HG02852 (cell line): Measurements from ENCODE around the gene DLL3.
A peak's percentile ranks its signal among the peaks of the same experiment; 100 is the strongest.
"Not testable (repeated sequence)": the region's sequence is repeated elsewhere in the genome, so short reads cannot be mapped to it uniquely, and the experiment has no call there.

Source experiments
- ATAC-seq: cut with Tn5 transposase; IDR thresholded peaks from one replicate; pipeline ENCODE4 v1.9.1; 2021; ENCODE audit warnings: mild to moderate bottlenecking, moderate library complexity; ENCODE audit not compliant: unreplicated experiment

DLL3 gene

GRCh38 chr19:39498798-39499642 lies at the start of gene DLL3:
Gene DLL3 (plus strand): TSS chr19:39498947. CDS start chr19:39498975, 28 bp downstream.
- ATAC-seq, result no peak

- no peak for ATAC-seq
These were observed 49.5 kb upstream of the DLL3 start for GRCh38 chr19:39449116-39449797.

GRCh38 chr19:39451257-39451656 lies 47.5 kb upstream of the DLL3 start:
- ATAC-seq, result not testable (repeated sequence)

GRCh38 chr19:39463403-39463802 lies 35.3 kb upstream of the DLL3 start:
- ATAC-seq, result no peak

GRCh38 chr19:39465956-39466747 lies 32.6 kb upstream of the DLL3 start:
- ATAC-seq, result no peak

- ATAC-seq, result no peak
These were observed 30.8 kb upstream of the DLL3 start for GRCh38 chr19:39467941-39468340.

GRCh38 chr19:39469036-39469435 lies 29.7 kb upstream of the DLL3 start:
- no peak for ATAC-seq

GRCh38 chr19:39469567-39469966 lies 29.2 kb upstream of the DLL3 start:
- ATAC-seq, result no peak

- ATAC-seq, result no peak
These were observed 27.9 kb upstream of the DLL3 start for GRCh38 chr19:39470724-39471339.

- no peak for ATAC-seq
These were observed 26.8 kb upstream of the DLL3 start for GRCh38 chr19:39471756-39472536.

GRCh38 chr19:39472746-39473442 lies 25.9 kb upstream of the DLL3 start:
- ATAC-seq, result no peak

GRCh38 chr19:39473443-39473960 lies 25.2 kb upstream of the DLL3 start:
- ATAC-seq, result no peak

GRCh38 chr19:39474139-39474620 lies 24.6 kb upstream of the DLL3 start:
- no peak for ATAC-seq

GRCh38 chr19:39475748-39476147 lies 23.0 kb upstream of the DLL3 start:
- ATAC-seq, result no peak

GRCh38 chr19:39479319-39479801 lies 19.4 kb upstream of the DLL3 start:
- not testable (repeated sequence) for ATAC-seq

GRCh38 chr19:39479916-39480315 lies 18.8 kb upstream of the DLL3 start:
- no peak for ATAC-seq

- ATAC-seq, result peak; percentile 88
These were observed 18.2 kb upstream of the DLL3 start, which contains the start of gene TIMM50 for GRCh38 chr19:39480337-39481228. Gene TIMM50 (plus strand): TSS chr19:39480838. CDS start chr19:39480854, 16 bp downstream.

- ATAC-seq, result no peak
These were observed 17.6 kb upstream of the DLL3 start for GRCh38 chr19:39481229-39481545.
